GM18870 (cell line): ENCODE data around the gene DET1.
"Not testable (repeated sequence)": the region's sequence is repeated elsewhere in the genome, so short reads cannot be mapped to it uniquely, and the experiment has no call there.

ENCODE experiments used
- ATAC-seq: cut with Tn5 transposase; IDR thresholded peaks from one replicate; pipeline ENCODE4 v1.9.1; 2021; ENCODE audit warnings: moderate library complexity; ENCODE audit not compliant: unreplicated experiment

The DET1 gene

DNA sequence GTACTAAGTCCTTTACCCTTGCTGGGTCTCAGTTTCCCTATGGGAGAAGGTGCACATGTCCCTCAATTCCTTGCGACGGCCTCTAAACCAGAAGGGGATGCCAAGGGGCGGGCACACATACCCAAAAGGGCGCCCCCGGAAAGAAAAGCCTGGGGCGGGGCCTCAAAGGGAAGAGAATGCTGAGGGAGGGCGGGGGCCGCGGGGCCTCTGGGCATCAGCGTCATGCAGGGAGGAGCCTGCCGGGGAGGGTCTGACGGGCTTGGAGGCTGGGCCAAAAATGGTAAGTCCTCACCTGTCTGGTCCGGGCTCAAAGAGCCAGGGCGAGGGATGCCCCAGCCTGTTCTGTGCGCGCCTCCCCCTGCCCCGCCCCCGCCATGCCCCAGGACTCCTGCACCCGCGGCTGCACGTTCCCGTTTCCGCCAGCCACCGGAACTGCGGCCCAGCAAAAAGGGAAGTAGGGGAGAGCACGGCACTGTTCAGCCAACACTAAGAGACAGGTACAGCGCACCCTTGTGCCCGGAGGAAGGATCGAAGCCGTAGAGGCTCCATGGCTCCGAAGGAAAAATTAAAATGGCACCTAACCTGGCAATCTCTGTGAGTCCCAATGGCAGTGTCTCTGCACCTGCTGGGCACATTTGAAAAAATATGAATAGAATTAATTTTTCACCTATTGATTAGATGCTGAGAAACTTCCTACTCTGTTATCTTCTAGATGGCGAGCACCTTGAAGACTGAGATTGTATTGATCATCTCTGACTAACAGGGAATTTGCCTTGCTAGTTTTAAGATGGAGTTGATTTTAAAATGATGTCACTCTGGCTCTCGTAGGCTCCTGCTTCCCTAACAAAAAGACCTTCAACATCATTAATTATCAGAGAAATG is at the start of gene DET1:
TSS of gene DET1 (minus strand) at position 434 of the 882 bp plus-strand sequence. CDS start 14,976 bp downstream, outside the sequence.
- ATAC-seq: peak; percentile 100

DNA sequence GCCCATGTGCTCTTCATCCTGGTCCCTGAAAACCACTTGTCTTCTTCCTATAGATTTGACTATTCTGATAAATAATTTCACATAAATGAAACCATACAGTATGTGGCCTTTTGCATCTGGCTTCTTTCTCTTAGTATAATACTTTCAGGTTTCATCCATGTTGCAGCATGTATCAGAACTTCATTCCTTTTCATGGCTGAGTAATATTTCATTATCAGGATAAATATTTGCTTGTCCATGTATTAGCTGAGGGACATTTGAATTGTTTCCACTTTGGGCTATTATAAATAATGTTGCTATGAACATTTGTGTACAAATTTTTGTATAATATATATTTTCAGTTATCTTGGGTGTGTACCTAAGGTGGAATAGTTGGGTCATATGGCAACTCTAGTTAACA is 44.9 kb upstream of the DET1 start:
- ATAC-seq: no peak

DNA sequence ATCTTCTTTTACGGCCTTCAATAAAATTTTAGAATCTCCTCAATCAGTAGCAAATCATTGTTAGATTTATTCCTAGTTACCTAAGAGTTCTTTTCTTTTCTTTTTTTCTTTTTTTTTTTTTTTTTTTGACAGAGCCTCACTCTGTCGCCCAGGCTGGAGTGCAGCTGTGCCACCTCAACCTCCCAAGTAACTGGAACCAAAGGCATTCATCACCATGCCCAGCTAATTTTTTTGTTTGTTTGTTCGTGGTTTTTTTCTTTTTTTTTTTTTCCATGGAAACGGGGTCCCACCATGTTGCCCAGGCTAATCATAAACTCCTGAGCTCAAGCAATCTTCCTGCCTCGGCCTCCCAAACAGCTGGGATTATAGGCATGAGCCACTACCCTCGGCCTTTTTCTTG is 44.3 kb upstream of the DET1 start:
- no peak for ATAC-seq

DNA sequence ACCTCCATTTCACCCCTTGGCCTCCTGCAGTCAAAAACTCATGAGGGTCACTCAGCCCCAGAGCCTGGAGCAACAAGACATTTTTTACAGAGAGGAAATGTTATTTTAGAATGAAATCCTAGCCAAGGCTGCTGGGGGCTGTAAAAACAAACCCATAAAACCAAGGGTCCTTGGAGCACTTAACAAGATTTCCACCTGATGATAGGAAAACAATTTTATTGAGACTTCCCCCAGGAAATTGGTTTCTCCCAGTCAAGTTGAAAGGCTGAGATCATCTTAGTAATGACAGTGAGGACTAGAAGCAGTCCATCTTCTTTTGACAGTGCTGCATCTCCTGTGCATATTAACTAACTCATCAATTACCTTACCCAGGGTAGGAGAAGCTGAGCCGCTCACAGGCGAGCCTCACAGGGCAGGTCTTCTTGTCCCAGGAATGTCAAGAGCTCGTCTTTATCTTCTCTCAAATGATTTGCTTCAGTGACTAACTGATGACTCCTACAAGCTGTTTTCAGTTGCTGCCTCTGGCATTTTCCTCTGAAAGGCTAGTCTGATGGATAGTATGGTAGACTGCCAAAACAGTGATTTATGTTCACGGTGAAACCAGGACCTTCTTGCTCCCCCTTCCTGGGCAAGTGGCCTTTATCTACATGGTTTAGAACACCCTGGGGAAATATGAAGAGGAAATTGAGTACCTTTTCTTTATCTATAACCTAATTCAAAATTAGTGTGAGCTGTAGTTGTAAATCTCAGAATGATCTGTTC is 40.1 kb upstream of the DET1 start:
- ATAC-seq: no peak

DNA sequence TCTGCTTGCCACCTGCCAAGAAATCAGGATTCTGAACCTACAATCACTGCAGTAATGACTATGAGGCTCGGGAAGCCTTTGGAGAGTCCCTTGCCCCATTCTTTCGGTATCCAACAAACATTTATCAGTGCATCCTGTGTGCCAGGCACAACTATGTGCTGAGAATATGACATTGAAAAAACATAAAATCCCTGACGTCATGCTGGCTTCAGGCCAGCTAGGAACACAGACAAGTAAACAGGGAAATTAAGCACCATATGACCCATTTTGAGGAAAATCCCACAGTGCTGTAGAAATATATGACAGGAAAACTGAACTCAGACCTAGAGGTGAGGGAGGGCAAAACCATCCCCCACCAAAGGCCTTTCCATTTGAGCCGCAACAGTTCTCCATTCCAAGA is 34.1 kb upstream of the DET1 start:
- no peak for ATAC-seq

DNA sequence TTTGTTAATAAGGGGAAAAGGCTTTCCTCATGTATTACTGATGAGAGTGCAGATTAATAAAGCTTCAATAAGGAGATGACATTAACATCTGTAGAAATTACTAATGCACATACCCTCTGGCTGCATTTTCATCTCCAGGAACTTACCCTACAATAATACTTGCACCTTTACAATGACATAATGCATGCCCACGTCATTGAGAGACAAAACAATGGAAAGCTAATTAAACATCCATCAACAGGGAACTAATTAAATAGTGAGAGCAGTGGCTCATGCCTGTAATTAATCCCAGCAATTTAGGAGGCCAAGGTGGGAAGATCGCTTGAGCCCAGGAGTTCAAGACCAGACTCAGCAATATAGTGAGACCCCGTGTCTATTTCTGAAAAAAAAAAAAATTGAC is 32.8 kb upstream of the DET1 start:
- ATAC-seq: no peak

DNA sequence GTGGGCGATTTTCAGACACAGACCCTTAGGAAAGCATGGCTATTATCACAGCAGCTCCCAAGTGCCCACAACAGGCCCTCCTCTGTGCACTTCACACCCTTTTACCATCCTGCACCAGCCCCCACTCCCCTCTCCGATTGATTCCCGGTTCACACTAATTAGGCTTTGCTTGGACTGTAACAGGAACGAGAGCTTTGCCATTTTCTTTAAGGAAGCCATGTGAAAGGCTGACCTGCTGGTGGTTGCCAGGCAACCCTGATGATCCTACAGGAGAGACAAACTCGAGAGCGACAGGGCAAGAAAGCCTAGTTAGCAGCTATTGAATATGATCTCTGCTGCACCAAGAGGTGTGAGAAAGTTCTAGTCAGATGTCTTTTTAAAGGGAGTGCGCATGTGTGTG is 28.2 kb upstream of the DET1 start:
- ATAC-seq: no peak

DNA sequence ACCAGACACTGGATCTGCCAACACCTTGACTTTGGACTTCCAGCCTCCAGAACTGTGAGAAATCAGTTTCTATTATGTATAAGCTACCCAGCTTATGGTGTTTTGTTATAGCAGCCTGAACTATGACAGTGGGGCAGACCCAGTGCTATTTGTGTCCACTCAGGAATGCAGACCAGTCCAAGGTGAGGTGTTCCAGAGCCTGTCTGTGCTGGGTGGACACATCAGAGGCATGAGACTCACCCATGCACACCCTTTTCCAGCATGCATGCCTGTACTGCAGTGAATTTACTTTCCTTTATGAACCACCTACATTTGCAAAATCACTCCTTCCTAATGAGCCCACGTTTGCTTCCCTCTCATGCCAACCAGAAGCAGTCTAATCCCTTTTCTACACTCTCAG is 27.6 kb upstream of the DET1 start:
- no peak for ATAC-seq

DNA sequence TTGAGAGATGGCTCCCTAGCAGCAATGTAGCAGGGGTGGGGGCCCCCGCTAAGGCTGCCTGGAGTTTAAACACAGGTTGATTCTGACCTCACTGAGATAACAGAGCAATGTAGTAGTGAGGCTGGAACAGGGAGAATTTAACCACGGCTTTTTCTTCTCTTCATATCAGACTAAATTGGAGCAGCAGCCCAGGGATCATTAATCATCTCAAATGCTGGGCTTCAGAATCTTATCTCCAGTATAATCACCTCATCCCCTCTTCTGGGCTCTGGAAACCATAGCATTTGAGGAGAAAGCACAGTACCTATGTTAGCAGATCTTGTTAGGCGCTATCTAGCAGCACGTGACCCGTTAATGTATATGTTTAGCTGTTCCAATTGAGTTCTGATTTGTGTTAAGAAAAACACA is 25.4 kb upstream of the DET1 start:
- ATAC-seq: no peak

DNA sequence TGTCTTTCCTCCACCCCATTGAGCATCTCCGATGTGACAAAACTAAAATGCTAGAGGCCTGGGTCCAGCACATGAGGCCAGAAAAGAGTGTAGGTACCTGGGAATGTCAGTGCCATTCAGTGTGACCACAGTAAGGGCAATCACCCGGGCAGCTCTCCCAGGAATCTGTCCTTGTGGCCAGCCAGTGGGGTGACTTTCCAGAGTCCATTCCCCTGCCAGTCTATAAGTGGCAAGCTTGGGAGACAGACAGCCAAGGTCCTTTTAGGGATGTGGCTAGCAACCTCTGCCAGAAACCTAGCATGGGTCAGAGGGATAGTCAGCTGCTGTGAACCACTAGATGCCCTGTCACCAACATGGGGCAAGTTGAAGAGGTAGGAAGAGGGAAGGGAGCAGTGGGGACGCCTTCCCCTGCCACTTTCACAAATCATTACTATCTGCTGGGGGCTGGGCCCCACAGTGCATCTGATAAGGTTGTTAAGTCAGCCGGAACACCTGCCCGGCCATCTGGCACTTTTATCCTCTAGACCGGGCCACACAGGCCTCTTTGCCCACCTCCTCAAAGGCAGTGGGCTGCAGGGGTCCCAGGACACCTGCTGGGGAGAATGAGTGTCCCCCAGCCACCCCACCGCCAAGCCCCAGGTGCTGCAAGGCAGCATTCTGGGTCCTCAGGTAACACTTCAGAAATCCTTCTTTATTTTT is 24.8 kb upstream of the DET1 start:
- ATAC-seq: no peak

DNA sequence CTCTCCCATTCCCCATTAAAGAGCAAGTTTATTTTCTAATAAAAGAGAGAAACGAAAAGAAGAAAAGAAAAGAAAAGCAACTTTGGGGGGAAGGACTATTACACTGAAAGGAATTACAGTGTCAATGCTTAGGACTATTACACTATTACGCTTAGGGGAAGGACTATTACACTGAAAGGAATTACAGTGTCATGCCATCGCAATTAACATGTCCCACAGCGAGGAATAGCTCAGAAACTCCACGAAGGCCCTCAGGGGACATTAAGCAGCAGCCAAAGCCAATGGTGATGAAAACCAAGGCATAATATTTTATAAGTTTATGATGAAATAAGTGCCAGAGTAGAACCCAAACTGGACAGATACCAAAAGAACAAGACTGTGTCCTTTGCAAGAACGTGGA is 22.1 kb upstream of the DET1 start:
- ATAC-seq: no peak

DNA sequence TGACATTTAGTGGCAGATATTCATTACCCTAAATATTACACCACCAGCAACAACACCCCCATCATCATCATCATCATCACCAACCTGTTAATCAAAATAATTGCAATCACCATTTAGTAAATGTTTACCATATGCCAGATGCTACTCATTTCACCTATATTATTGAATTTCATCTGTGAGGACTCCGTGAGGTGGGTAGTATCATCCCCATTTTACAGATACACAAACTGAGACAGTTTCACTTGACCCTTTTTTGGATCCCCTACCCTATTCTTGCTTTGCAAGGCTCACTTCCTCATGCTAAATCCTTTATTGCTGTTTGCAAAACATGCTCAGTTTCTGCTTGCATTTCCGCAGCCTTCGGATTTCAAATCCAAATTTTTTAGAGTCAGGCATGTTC is 18.3 kb upstream of the DET1 start:
- no peak for ATAC-seq

DNA sequence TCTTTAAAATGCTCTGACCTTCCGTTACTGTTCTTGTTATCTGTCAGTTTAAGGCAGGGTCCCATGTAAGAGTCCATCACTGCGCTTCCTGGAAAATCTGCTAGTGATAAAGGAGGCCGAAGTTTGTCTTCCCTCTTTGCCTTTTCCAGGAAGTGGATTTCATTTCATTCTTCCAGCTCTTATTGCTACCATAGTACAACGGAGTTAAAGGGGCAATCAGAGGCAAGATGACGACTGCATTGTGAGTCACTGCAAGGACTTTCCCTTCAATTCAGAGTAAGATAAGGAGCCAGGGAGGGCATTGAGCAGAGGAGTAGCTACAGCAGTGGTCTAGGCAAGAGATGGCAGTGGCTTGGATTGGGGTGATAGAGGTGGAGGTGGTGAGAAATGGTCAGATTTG is 17.2 kb upstream of the DET1 start:
- ATAC-seq: no peak

DNA sequence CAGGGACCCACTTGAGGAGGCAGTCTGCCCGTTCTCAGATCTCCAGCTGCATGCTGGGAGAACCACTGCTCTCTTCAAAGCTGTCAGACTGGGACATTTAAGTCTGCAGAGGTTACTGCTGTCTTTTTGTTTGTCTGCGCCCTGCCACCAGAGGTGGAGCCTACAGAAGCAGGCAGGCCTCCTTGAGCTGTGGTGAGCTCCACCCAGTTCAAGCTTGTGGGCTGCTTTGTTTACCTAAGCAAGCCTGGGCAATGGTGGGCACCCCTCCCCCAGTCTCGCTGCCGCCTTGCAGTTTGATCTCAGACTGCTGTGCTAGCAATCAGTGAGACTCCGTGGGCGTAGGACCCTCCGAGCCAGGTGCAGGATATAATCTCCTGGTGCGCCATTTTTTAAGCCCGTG is 13.1 kb upstream of the DET1 start:
- not testable (repeated sequence) for ATAC-seq

DNA sequence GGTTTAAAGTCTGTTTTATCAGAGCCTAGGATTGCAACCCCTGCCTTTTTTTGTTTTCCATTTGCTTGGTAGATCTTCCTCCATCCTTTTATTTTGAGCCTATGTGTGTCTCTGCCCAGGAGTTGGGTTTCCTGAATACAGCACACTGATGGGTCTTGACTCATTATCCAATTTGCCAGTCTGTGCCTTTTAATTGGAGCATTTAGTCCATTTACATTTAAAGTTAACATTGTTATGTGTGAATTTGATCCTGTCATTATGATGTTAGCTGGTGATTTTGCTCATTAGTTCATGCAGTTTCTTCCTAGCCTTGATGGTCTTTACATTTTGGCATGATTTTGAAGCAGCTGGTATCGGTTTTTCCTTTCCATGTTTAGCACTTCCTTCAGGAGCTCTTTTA is 11.5 kb upstream of the DET1 start:
- not testable (repeated sequence) for ATAC-seq

DNA sequence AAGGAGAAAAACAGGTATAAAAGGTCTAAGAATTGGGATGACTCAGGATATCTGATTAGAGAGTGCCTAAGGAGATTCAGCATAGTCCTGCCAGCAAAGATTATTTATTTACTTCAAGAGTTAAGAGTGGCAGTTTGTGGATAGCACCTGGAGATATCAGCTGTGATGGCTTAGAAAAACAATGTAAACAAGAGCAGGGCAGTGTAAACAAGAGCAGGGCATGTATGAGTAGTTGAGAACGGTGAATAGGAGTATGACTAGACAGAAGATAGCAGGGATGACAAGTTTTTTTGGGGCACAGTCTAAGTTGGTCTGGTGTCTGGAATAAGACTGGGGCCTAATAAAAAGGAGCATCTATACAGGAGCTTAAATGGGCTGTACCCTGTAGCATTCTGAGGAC is 1.5 kb upstream of the DET1 start:
- ATAC-seq: not testable (repeated sequence)

DNA sequence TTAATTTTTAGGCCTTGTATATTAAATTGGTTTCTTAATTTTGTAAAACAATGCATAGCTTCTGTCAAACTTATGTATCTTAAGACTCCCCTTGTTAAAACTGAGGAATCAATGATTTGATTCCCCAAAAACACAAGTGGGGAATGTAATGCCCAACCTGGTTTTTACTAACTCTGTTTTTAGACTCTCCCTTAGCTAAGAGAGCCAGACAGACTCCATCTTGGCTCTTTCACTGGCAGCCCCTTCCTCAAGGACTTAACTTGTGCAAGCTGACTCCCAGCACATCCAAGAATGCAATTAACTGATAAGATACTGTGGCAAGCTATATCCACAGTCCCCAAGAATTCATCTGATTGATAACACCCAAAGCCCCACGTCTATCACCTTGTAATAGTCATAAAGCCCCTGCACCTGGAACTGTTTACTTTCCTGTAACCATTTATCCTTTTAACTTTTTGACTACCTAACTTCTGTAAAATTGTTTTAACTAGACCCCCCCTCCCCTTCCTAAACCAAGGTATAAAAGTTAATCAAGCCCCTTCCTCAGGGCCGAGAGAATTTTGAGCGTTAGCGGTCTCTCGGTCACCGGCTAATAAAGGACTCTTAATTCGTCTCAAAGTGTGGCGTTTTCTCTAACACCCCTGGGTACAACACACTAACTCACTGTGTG is 768 bp downstream of the DET1 start:
- not testable (repeated sequence) for ATAC-seq

DNA sequence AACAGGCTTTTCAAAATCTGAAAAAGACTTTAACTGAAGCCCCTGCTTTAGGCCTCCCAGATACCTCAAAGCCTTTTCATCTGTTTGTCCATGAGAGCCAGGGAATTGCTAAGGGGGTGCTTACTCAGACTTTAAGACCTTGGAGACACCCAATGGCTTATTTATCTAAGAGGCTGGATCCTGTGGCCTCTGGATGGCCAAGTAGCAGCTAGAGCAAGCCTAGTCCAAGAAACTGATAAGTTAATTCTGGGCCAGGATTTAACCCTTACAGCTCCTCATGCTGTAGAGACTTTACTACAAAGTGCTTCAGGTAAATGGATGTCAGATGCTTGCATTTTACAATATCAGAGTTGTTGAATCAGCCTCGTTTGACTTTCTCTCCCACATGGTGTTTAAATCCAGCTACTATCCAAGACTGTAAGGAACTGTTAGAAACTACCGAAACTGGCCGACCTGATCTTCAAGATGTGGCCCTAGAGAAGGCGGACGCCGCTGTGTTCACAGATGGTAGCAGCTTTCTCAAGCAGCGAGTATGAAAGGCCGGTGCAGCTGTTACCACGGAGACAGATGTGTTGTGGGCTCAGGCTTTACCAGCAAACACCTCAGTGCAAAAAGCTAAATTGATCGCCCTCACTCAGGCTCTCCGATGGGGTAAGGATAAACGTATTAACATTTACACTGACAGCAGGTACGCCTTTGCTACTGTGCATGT is 3.3 kb downstream of the DET1 start:
- ATAC-seq: no peak

DNA sequence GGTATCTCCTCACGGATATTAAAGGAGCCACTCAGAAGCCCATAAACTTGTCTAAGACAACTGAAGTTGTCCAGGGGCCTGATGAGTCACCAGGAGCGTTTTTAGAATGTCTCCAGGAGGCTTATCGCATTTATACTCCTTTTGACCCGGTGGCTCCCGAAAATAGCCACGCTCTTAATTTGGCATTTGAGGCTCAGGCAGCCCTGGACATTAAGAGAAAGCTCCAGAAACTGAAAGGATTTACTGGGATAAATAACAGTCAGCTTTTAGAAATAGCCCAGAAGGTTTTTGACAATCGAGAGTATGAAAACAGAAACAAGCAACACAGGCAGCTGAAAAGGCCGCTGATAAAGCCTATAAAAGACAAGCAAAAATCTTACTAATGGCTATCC is 4.1 kb downstream of the DET1 start:
- no peak for ATAC-seq

DNA sequence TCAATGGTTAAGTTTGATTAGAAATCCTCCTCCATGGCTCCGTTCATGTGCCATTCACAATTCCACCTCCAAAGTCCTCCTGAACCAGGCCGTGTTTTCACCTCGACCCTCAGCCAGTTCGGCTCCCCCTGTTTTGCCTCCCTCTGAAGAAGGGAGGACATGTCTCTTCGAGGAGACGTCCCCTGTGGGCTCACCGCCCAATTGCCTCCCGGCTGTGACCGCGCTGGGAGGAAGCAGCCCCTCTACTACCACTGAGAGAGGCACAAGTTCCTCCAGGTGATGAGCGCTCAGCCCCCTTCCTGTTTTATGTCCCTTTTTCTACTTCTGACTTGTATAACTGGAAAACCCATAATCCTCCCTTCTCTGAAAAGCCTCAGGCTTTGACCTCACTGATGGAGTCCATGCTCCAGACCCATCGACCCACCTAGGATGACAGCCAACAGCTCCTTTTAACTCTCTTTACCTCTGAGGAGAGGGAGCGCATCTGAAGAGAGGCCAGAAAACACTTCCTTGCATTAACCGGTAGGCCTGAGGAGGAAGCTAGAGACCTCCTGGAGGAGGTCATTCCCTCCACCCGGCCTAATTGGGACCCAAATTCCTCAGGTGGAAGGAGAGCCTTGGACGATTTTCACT is 4.7 kb downstream of the DET1 start:
- no peak for ATAC-seq
